ENCODE results near the gene PLCB1. TPM values are rescaled to one million over a fixed set of nuclear protein-coding genes. Genes with fewer than 3 reads are reported as not detected.
A peak's percentile ranks its signal among the peaks of the same experiment; 100 is the strongest.
"Not testable (repeated sequence)": the region's sequence is repeated elsewhere in the genome, so short reads cannot be mapped to it uniquely, and the experiment has no call there.

The PLCB1 gene
- total and polyA plus RNA-seq, 2 experiments from 2014 or later: 14.9 to 20.7 TPM

DNA sequence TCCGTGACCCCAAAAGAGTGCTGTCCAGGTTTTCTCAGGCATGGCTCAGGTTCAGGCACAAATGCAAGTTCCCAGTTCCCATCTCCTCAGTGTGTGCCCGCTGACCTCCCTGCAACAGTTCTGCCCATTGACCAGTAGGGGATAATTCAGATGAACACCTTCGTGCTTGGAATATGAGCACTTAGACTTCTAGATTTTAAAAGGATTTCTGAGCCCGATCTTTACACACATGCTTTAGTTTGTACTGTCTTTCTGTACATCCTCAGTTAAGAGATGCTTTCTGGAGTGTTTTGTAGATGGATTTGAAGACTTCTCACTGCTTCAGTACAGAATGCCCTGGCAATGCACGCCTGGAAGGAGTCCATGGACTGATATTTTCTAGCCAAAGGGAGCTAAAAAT lies 697.2 kb downstream of the PLCB1 start:
- Histone ChIP-seq H3K27me3 (ENCODE audit: insufficient read depth) (no peaks in the 10 kb centered on the region), H3K4me2 (no peak overlapping the region), H3K4me1 (ENCODE audit: insufficient read depth) (no peaks in the 10 kb centered on the region), H3K9me2 (ENCODE audit: insufficient read depth) (no peaks in the 10 kb centered on the region; the same call in 1 of the 2 replicates), H3K4me3 (no peak overlapping the region), H2AFZ (no peak overlapping the region), H3K27ac (ENCODE audit: low read depth) (no peak overlapping the region), H3K79me2 (replicated peaks; ENCODE audit: insufficient read depth) (no peaks in the 10 kb centered on the region), H4K20me1 (replicated peaks; ENCODE audit: insufficient read depth) (no peaks in the 10 kb centered on the region), H3K36me3 (ENCODE audit: insufficient read depth) (no peaks in the 10 kb centered on the region), H3F3A (replicated peaks; ENCODE audit: low read depth) (no peaks in the 10 kb centered on the region)
- no peak overlapping the region for H3K27ac Mint-ChIP-seq
- H3K36me3 Mint-ChIP-seq (ENCODE audit: low read depth): no peaks in the 10 kb centered on the region; the same call in 2 of the 3 replicates
- no peak overlapping the region for H3K4me3 Mint-ChIP-seq
- peak; percentile 25 for DNase-seq (ENCODE audit: low spot score)
- H3K27me3 Mint-ChIP-seq (ENCODE audit: insufficient read depth, low read depth, poor library complexity): no peaks in the 10 kb centered on the region
- ATAC-seq: peak; percentile 68
- peaks cover 6% of the 10 kb centered on the region; the same call in 2 of the 3 replicates for H3K9me3 Mint-ChIP-seq
- no peaks in the 10 kb centered on the region for H3K4me1 Mint-ChIP-seq
- TF ChIP-seq, protein P1, sequence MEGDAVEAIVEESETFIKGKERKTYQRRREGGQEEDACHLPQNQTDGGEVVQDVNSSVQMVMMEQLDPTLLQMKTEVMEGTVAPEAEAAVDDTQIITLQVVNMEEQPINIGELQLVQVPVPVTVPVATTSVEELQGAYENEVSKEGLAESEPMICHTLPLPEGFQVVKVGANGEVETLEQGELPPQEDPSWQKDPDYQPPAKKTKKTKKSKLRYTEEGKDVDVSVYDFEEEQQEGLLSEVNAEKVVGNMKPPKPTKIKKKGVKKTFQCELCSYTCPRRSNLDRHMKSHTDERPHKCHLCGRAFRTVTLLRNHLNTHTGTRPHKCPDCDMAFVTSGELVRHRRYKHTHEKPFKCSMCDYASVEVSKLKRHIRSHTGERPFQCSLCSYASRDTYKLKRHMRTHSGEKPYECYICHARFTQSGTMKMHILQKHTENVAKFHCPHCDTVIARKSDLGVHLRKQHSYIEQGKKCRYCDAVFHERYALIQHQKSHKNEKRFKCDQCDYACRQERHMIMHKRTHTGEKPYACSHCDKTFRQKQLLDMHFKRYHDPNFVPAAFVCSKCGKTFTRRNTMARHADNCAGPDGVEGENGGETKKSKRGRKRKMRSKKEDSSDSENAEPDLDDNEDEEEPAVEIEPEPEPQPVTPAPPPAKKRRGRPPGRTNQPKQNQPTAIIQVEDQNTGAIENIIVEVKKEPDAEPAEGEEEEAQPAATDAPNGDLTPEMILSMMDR (conservative IDR thresholded peaks at IDR 0.05; ENCODE audit: low read depth in 2 of 2): peak; percentile 32 to 50
- no peak for TF ChIP-seq JUNB (IDR thresholded peaks at IDR 0.05; ENCODE audit: unreplicated experiment)

DNA sequence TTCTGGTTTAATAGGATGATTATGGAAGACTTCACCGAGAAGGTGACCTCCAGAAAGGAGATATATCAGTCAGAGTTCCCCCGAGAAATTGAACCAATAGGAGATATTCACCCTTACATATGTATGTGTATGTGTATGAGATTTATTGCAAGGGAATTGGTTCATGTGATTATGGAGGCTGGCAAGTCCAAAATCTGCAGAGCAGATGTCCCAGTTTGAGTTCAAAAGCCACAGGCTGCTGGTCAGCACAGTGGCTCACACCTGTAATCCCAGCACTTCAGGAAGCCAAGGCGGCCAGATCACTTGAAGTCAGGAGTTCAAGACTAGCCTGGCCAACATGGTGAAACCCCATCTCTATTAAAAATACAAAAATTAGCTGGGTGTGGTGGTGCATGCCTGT lies 702.2 kb downstream of the PLCB1 start:
- H3K4me3 Mint-ChIP-seq; H3K36me3 Mint-ChIP-seq (ENCODE audit: low read depth); H2AFZ ChIP-seq; DNase-seq (ENCODE audit: low spot score); H3K27ac Mint-ChIP-seq; H3F3A ChIP-seq (replicated peaks; ENCODE audit: low read depth); H3K36me3 ChIP-seq (ENCODE audit: insufficient read depth); H3K27me3 ChIP-seq (ENCODE audit: insufficient read depth); H3K27me3 Mint-ChIP-seq (ENCODE audit: insufficient read depth, low read depth, poor library complexity); ATAC-seq; H4K20me1 ChIP-seq (replicated peaks; ENCODE audit: insufficient read depth); H3K9me3 Mint-ChIP-seq; H3K4me1 Mint-ChIP-seq; H3K27ac ChIP-seq (ENCODE audit: low read depth); H3K4me3 ChIP-seq; H3K4me2 ChIP-seq; H3K79me2 ChIP-seq (replicated peaks; ENCODE audit: insufficient read depth); H3K4me1 ChIP-seq (ENCODE audit: insufficient read depth): not testable (repeated sequence)
- H3K9me2 ChIP-seq (ENCODE audit: insufficient read depth): peaks cover 13% of the 10 kb centered on the region; the same call in 1 of the 2 replicates

DNA sequence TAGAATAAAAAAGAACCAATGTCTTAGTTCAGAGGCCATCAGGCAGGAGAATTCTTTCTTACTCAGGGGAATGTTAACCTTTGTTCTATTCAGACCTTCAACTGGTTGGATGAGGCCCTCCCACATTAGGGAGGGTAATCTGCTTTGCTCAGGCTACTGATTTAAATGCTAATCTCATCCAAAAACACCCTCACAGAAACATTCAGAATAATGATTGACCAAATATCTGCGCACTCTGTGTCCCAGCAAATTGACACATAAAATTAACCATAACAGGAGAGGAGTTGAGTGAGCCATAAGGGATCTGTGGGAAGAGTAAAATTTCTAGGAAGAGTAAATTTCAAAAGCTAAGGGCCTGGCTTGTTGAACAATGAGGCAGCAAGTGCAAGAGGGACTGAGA lies 702.8 kb downstream of the PLCB1 start:
- H3K27ac Mint-ChIP-seq: no peak overlapping the region
- no peaks in the 10 kb centered on the region for H3K27me3 ChIP-seq (ENCODE audit: insufficient read depth)
- ATAC-seq (no peak), DNase-seq (ENCODE audit: low spot score) (no peak)
- no peaks in the 10 kb centered on the region; the same call in 2 of the 3 replicates for H3K36me3 Mint-ChIP-seq (ENCODE audit: low read depth)
- H3K4me3 ChIP-seq: no peak overlapping the region
- H3F3A ChIP-seq (replicated peaks; ENCODE audit: low read depth): no peaks in the 10 kb centered on the region
- H3K4me1 Mint-ChIP-seq: no peaks in the 10 kb centered on the region
- no peak overlapping the region for H3K4me2 ChIP-seq
- H3K79me2 ChIP-seq (replicated peaks; ENCODE audit: insufficient read depth): no peaks in the 10 kb centered on the region
- no peaks in the 10 kb centered on the region for H3K36me3 ChIP-seq (ENCODE audit: insufficient read depth)
- no peaks in the 10 kb centered on the region for H3K4me1 ChIP-seq (ENCODE audit: insufficient read depth)
- H4K20me1 ChIP-seq (replicated peaks; ENCODE audit: insufficient read depth): no peaks in the 10 kb centered on the region
- H3K9me2 ChIP-seq (ENCODE audit: insufficient read depth): peaks cover 13% of the 10 kb centered on the region; the same call in 1 of the 2 replicates
- no peak overlapping the region for H3K4me3 Mint-ChIP-seq
- peaks cover 6% of the 10 kb centered on the region; the same call in 2 of the 3 replicates for H3K9me3 Mint-ChIP-seq
- no peak overlapping the region for H3K27ac ChIP-seq (ENCODE audit: low read depth)
- H3K27me3 Mint-ChIP-seq (ENCODE audit: insufficient read depth, low read depth, poor library complexity): no peaks in the 10 kb centered on the region
- H2AFZ ChIP-seq: no peak overlapping the region
- TF ChIP-seq EZH2 (IDR thresholded peaks at IDR 0.05; ENCODE audit: low read depth, unreplicated experiment) (no peak), ZNF331 (CRISPR knock-in tag; IDR thresholded peaks at IDR 0.05; ENCODE audit: low read depth) (no peak), CREB1 (CRISPR knock-in tag; IDR thresholded peaks at IDR 0.05; ENCODE audit: low read depth) (no peak), STAT1 (IDR thresholded peaks at IDR 0.05; ENCODE audit: unreplicated experiment) (no peak)
- TF ChIP-seq, protein P2, sequence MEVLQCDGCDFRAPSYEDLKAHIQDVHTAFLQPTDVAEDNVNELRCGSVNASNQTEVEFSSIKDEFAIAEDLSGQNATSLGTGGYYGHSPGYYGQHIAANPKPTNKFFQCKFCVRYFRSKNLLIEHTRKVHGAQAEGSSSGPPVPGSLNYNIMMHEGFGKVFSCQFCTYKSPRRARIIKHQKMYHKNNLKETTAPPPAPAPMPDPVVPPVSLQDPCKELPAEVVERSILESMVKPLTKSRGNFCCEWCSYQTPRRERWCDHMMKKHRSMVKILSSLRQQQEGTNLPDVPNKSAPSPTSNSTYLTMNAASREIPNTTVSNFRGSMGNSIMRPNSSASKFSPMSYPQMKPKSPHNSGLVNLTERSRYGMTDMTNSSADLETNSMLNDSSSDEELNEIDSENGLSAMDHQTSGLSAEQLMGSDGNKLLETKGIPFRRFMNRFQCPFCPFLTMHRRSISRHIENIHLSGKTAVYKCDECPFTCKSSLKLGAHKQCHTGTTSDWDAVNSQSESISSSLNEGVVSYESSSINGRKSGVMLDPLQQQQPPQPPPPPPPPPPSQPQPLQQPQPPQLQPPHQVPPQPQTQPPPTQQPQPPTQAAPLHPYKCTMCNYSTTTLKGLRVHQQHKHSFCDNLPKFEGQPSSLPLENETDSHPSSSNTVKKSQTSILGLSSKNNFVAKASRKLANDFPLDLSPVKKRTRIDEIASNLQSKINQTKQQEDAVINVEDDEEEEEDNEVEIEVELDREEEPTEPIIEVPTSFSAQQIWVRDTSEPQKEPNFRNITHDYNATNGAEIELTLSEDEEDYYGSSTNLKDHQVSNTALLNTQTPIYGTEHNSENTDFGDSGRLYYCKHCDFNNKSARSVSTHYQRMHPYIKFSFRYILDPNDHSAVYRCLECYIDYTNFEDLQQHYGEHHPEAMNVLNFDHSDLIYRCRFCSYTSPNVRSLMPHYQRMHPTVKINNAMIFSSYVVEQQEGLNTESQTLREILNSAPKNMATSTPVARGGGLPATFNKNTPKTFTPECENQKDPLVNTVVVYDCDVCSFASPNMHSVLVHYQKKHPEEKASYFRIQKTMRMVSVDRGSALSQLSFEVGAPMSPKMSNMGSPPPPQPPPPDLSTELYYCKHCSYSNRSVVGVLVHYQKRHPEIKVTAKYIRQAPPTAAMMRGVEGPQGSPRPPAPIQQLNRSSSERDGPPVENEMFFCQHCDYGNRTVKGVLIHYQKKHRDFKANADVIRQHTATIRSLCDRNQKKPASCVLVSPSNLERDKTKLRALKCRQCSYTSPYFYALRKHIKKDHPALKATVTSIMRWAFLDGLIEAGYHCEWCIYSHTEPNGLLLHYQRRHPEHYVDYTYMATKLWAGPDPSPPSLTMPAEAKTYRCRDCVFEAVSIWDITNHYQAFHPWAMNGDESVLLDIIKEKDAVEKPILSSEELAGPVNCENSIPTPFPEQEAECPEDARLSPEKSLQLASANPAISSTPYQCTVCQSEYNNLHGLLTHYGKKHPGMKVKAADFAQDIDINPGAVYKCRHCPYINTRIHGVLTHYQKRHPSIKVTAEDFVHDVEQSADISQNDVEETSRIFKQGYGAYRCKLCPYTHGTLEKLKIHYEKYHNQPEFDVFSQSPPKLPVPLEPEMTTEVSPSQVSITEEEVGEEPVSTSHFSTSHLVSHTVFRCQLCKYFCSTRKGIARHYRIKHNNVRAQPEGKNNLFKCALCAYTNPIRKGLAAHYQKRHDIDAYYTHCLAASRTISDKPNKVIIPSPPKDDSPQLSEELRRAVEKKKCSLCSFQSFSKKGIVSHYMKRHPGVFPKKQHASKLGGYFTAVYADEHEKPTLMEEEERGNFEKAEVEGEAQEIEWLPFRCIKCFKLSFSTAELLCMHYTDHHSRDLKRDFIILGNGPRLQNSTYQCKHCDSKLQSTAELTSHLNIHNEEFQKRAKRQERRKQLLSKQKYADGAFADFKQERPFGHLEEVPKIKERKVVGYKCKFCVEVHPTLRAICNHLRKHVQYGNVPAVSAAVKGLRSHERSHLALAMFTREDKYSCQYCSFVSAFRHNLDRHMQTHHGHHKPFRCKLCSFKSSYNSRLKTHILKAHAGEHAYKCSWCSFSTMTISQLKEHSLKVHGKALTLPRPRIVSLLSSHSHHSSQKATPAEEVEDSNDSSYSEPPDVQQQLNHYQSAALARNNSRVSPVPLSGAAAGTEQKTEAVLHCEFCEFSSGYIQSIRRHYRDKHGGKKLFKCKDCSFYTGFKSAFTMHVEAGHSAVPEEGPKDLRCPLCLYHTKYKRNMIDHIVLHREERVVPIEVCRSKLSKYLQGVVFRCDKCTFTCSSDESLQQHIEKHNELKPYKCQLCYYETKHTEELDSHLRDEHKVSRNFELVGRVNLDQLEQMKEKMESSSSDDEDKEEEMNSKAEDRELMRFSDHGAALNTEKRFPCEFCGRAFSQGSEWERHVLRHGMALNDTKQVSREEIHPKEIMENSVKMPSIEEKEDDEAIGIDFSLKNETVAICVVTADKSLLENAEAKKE (CRISPR knock-in tag; IDR thresholded peaks at IDR 0.05): no peak
